K562 (cell line): ENCODE results near the gene FCHO1. TPM values are rescaled to one million over a fixed set of nuclear protein-coding genes. Genes with fewer than 3 reads are reported as not detected.

Experiments used
- ATAC-seq: fragments of 200-7000 bp; cut with Tn5 transposase; 3 replicates; pipeline ENCODE4 v1.9.1; 2020; ENCODE audit warnings: moderate library complexity
- BruUV-seq: library from RNA; stranded (reverse); fragments of 400-500 nt; replicated peaks from 2 replicates; lab custom pipeline; 2021; lab: Mats Ljungman, UMichigan
- CTCF ChIA-PET: fragments of 300-600 bp; formaldehyde crosslinking; extraction: SDS; loops from one replicate; lab custom pipeline; 2021; ENCODE audit warnings: low intra/inter-chr PET ratio; lab: Yijun Ruan, JAX
- POLR2A ChIA-PET: fragments of 300-600, 350-650 bp; sonication (Branson Sonifier 250); formaldehyde crosslinking; extraction: SDS; loops from one replicate; lab custom pipeline; 2021; ENCODE audit warnings: antibody characterized with exemption, inconsistent platforms; lab: Yijun Ruan, JAX
- DNase-seq, 4 experiments: peaks; one replicate each; pipeline versions ENCODE4 v3.0.0 to v3.0.0-alpha.2; 2011 to 2018; ENCODE audit warnings: low spot score in 3 of 4, mixed read lengths in 3 of 4; ENCODE audit errors: extremely low read depth in 1 of 4
- FAIRE-seq: peaks from 2 replicates; lab custom pipeline; 2011; peaks lifted over from hg19 to GRCh38; lab: Jason Lieb, UNC
- H2AFZ ChIP-seq: 2 replicates; pipeline ENCODE4 v1.6.0; 2011; ENCODE audit warnings: low read depth, low read length, control low read depth, inconsistent platforms
- H3K27ac ChIP-seq: fragments of 200-600 bp; 3 replicates; pipeline ENCODE4 v1.8.0; 2011; ENCODE audit warnings: low read depth, mild to moderate bottlenecking, control low read depth, inconsistent platforms, low read length, moderate library complexity, mixed read lengths; ENCODE audit errors: extremely low read depth
- H3K27me3 ChIP-seq, 2 experiments: fragments of 300-600 bp in 1 of 2; 2 replicates in 1 of 2; 3 replicates in 1 of 2; pipeline versions ENCODE4 v1.6.0 to v1.8.0; 2011; ENCODE audit warnings: inconsistent platforms in 2 of 2, low read length in 2 of 2, mild to moderate bottlenecking in 1 of 2, mixed read lengths in 1 of 2, moderate library complexity in 1 of 2; ENCODE audit not compliant: control insufficient read depth in 2 of 2, insufficient read depth in 2 of 2
- H3K36me3 ChIP-seq: fragments of 300-600 bp; 3 replicates; pipeline ENCODE4 v1.8.0; 2011; ENCODE audit warnings: mild to moderate bottlenecking, low read length, inconsistent platforms; ENCODE audit not compliant: control insufficient read depth, insufficient read depth
- H3K4me1 ChIP-seq, 2 experiments: fragments of 200-600 bp in 1 of 2; replicated peaks in 1 of 2; 2 replicates in 1 of 2; 3 replicates in 1 of 2; pipeline versions ENCODE4 v1.5.1 to v1.8.0; 2011; ENCODE audit warnings: inconsistent platforms in 2 of 2, low read length in 2 of 2, mild to moderate bottlenecking in 1 of 2, mixed read lengths in 1 of 2, moderate library complexity in 1 of 2; ENCODE audit not compliant: control insufficient read depth in 2 of 2, insufficient read depth in 2 of 2
- H3K4me2 ChIP-seq: 2 replicates; pipeline ENCODE4 v1.6.1; 2011; ENCODE audit warnings: low read length, control low read depth, inconsistent platforms, mixed read lengths; ENCODE audit not compliant: insufficient read depth
- H3K4me3 ChIP-seq: fragments of 200-600 bp; sonication (generic), shearing (Covaris generic); 2 replicates; pipeline ENCODE4 v1.5.1; 2016; ENCODE audit warnings: control low read depth, inconsistent platforms
- H3K79me2 ChIP-seq: fragments of 200-600 bp; 3 replicates; pipeline ENCODE4 v1.8.0; 2011; ENCODE audit warnings: low read length, inconsistent platforms; ENCODE audit not compliant: control insufficient read depth, insufficient read depth
- H3K9ac ChIP-seq, 2 experiments: 2 replicates each; pipeline versions ENCODE4 v1.6.0 to v1.6.1; 2011; ENCODE audit warnings: low read depth in 2 of 2, low read length in 2 of 2, control low read depth in 1 of 2, inconsistent platforms in 1 of 2, mild to moderate bottlenecking in 1 of 2, mixed read lengths in 1 of 2; ENCODE audit not compliant: insufficient read depth in 1 of 2
- H3K9me1 ChIP-seq: one replicate; pipeline ENCODE4 v1.6.0; 2011; ENCODE audit warnings: inconsistent platforms, mild to moderate bottlenecking, low read length, moderate library complexity; ENCODE audit not compliant: control insufficient read depth, insufficient read depth
- H3K9me3 ChIP-seq: replicated peaks from 2 replicates; pipeline ENCODE4 v1.5.1; 2011; ENCODE audit warnings: low read depth, low read length, inconsistent platforms; ENCODE audit not compliant: control insufficient read depth, insufficient read depth
- H4K20me1 ChIP-seq: replicated peaks from 2 replicates; pipeline ENCODE4 v1.6.1; 2011; ENCODE audit warnings: low read length, inconsistent platforms, mixed read lengths; ENCODE audit not compliant: control insufficient read depth, insufficient read depth
- POLR2B ChIP-seq: fragments of 450-650 bp; IDR thresholded peaks from 2 replicates; pipeline ENCODE4 v1.6.1; 2018; ENCODE audit warnings: low read depth; ENCODE audit not compliant: partially characterized antibody
- POLR2G ChIP-seq: fragments of 200-400 bp; formaldehyde crosslinking; IDR thresholded peaks from 2 replicates; pipeline ENCODE4 v1.6.1; 2017; ENCODE audit warnings: low read depth, mild to moderate bottlenecking, antibody characterized with exemption, low read length, moderate library complexity
- PTRF ChIP-seq: fragments of 450-650 bp; IDR thresholded peaks from 2 replicates; pipeline ENCODE4 v1.6.1; 2016; ENCODE audit warnings: mild to moderate bottlenecking, missing genetic modification characterization, missing compliant biosample characterization
- RBFOX2 ChIP-seq: fragments of 200-400 bp; formaldehyde crosslinking; IDR thresholded peaks from 2 replicates; pipeline ENCODE4 v1.6.1; 2017; ENCODE audit warnings: low read depth, mild to moderate bottlenecking, low read length, moderate library complexity
- RHOXF2B ChIP-seq: fragments of 250-450 bp; sonication (Bioruptor Pico); conservative IDR thresholded peaks from 2 replicates; pipeline ENCODE4 v1.5.1; 2021
- TEAD4 ChIP-seq, 2 experiments: sonication (generic) in 1 of 2; formaldehyde crosslinking in 1 of 2; IDR thresholded peaks; 2 replicates each; pipeline versions ENCODE4 v1.6.1 to v1.8.0; 2012 to 2022; ENCODE audit warnings: borderline replicate concordance in 1 of 2, inconsistent platforms in 1 of 2, low read length in 1 of 2, mild to moderate bottlenecking in 1 of 2, missing genetic modification reagents in 1 of 2
- WGBS: fragments of 100-300 bp; shearing (Covaris generic); methylation state at CpG from one replicate; pipeline ENCODE4 v1.1.6; 2016; ENCODE audit warnings: low coverage, mixed read lengths; ENCODE audit not compliant: insufficient coverage; ENCODE audit errors: missing lambda C conversion rate; 5-methylcytosine and 5-hydroxymethylcytosine counted together
- in situ Hi-C: fragments of 300-500 bp; cut with MboI; formaldehyde crosslinking; loops from 4 replicates; pipeline ENCODE4 v1.15.0; 2018; ENCODE audit warnings: inconsistent platforms, mixed read lengths
- intact Hi-C: fragments of 100-400 bp; cut with micrococcal nuclease; formaldehyde crosslinking; loops from 2 replicates; pipeline ENCODE4 v1.14.2; 2022
- polyA plus RNA-seq, 8 experiments: library from polyadenylated mRNA; depleted of rRNA in 4 of 8; stranded (reverse) in 5 of 8; unstranded in 3 of 8; fragments of >200 nt; fragmentation: Nextera tagmentation in 2 of 8; fragmentation: Illumina TruSeq in 1 of 8; extraction: Ambion mirVana in 2 of 8; extraction: Trizol in 1 of 8; gene quantifications; 2 replicates each; pipeline versions ENCODE4 v1.2.1 to v1.2.3, GENCODE V29; 2011 to 2014; ENCODE audit warnings: inconsistent platforms in 1 of 8, missing spikeins in 1 of 8
- total RNA-seq, 7 experiments: library from RNA; depleted of rRNA in 6 of 7; stranded (reverse); fragments of >200 nt in 6 of 7; fragmentation: Illumina TruSeq in 2 of 7; extraction: Trizol in 2 of 7; gene quantifications; 2 replicates each; pipeline versions ENCODE4 v1.2.1 to v1.2.3, GENCODE V29; 2011 to 2021; ENCODE audit warnings: low replicate concordance in 1 of 7
- TF ChIP-seq, protein P1 (sequence below): fragments of 250-450 bp; sonication (Bioruptor Pico); IDR thresholded peaks from 2 replicates; pipeline ENCODE4 v1.5.1; 2021; ENCODE audit warnings: mild to moderate bottlenecking

The FCHO1 gene
- total and polyA plus RNA-seq, 9 of the 15 experiments (the other 6 are each of a cell fraction or from before 2014, with no cell fraction given): 0.21 to 58.9 (median 18.3) TPM

DNA sequence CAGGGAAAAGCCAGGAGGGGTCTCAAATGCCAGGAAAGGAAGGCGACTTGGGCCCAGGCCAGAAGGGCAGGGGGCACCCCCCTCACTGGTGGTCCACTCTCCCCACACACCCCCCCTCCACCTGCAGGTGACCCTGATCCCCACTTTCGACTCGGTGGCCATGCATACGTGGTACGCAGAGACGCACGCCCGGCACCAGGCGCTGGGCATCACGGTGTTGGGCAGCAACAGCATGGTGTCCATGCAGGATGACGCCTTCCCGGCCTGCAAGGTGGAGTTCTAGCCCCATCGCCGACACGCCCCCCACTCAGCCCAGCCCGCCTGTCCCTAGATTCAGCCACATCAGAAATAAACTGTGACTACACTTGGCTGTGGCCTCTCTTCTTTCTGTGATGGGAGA is 17.1 kb upstream of the FCHO1 start:
- no peak overlapping the region for H2AFZ ChIP-seq
- BruUV-seq: no TSS peak
- WGBS: 96% methylated on average over 11 of the region's 16 CpGs
- H4K20me1 ChIP-seq: 0 out of 2 replicates have a peak, but pooled peaks cover 4% of the 10 kb centered on the region
- in situ Hi-C loops (no loop called here), intact Hi-C loops (no loop called here)
- FAIRE-seq (no peak), DNase-seq (no peak), ATAC-seq (no peak)
- H3K4me2 ChIP-seq: no peak overlapping the region
- CTCF ChIA-PET: no interaction called here
- peaks cover 8% of the 10 kb centered on the region for H3K79me2 ChIP-seq
- peaks cover 14 to 26% of the 10 kb centered on the region in 2 experiments; a peak in 4 of 5 replicates for H3K4me1 ChIP-seq
- no peak overlapping the region for H3K27ac ChIP-seq
- H3K9me3 ChIP-seq: no peaks in the 10 kb centered on the region
- peak overlapping the region in 1 of 2 experiments; percentile 35; a peak in 1 of 4 replicates for H3K9ac ChIP-seq
- H3K36me3 ChIP-seq: peaks cover 71% of the 10 kb centered on the region
- POLR2A ChIA-PET: interaction anchor here (0.6 to 1.4 kb wide), 3 partner anchors 16 to 318 kb away, joined by 3 to 6 read pairs (median 3); partner anchors contain the start of gene FCHO1
- no peak overlapping the region for H3K4me3 ChIP-seq
- H3K27me3 ChIP-seq: no peaks in the 10 kb centered on the region
- 0 out of 2 replicates have a peak, but pooled peaks have one; percentile 27 for TF ChIP-seq RBFOX2
- TF ChIP-seq, protein P1, sequence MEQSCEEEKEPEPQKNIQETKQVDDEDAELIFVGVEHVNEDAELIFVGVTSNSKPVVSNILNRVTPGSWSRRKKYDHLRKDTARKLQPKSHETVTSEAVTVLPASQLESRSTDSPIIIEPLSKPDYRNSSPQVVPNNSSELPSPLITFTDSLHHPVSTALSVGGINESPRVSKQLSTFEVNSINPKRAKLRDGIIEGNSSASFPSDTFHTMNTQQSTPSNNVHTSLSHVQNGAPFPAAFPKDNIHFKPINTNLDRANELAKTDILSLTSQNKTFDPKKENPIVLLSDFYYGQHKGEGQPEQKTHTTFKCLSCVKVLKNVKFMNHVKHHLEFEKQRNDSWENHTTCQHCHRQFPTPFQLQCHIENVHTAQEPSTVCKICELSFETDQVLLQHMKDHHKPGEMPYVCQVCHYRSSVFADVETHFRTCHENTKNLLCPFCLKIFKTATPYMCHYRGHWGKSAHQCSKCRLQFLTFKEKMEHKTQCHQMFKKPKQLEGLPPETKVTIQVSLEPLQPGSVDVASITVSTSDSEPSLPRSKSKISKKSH (CRISPR knock-in tag): no peak
- TF ChIP-seq PTRF (tag): no peak
- TF ChIP-seq RHOXF2B: no peak
- no peak for TF ChIP-seq TEAD4 (IDR thresholded peaks at IDR 0.05; ENCODE audit: low read length)
- TF ChIP-seq TEAD4 (CRISPR knock-in tag; IDR thresholded peaks at IDR 0.05; ENCODE audit: borderline replicate concordance): no peak
- peak; percentile 33; the same call in 1 of the 2 replicates for TF ChIP-seq POLR2G
- TF ChIP-seq POLR2B: no peak
- no peaks in the 10 kb centered on the region for H3K9me1 ChIP-seq
